HG03460 (cell line): ENCODE results near the gene RP9.
A peak's percentile ranks its signal among the peaks of the same experiment; 100 is the strongest.

Experiments used
- ATAC-seq: cut with Tn5 transposase; IDR thresholded peaks from one replicate; pipeline ENCODE4 v1.9.1; 2021; ENCODE audit not compliant: unreplicated experiment

Gene RP9

GRCh38 chr7:33066771-33067170 is 42.4 kb downstream of the RP9 start:
- ATAC-seq: no peak

DNA sequence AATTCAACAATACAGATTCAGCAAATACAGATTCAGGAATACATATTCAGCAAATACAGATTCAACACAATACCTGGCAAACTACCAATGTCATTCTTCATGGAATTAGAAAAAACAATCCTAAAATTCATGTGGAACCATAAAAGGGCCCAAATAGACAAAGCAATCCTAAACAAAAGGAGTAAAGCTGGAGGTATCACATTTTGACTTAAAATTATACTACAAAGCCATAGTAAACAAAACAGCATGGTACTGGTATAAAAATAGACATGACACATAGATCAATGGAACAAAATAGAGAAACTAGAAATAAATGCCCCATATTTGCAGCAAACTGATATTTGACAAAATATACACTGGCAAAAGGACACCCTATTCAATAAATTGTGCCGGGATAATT is 43.2 kb downstream of the RP9 start:
- no peak for ATAC-seq

GRCh38 chr7:33062782-33063443 is 46.3 kb downstream of the RP9 start:
- ATAC-seq: peak; percentile 95

- ATAC-seq: peak; percentile 33
These were observed 47.0 kb downstream of the RP9 start, which contains the start of gene NT5C3A for GRCh38 chr7:33062023-33062781. Gene NT5C3A, minus strand, starts transcription at chr7:33062776. Its CDS starts 71 bp downstream, at chr7:33062705.

DNA sequence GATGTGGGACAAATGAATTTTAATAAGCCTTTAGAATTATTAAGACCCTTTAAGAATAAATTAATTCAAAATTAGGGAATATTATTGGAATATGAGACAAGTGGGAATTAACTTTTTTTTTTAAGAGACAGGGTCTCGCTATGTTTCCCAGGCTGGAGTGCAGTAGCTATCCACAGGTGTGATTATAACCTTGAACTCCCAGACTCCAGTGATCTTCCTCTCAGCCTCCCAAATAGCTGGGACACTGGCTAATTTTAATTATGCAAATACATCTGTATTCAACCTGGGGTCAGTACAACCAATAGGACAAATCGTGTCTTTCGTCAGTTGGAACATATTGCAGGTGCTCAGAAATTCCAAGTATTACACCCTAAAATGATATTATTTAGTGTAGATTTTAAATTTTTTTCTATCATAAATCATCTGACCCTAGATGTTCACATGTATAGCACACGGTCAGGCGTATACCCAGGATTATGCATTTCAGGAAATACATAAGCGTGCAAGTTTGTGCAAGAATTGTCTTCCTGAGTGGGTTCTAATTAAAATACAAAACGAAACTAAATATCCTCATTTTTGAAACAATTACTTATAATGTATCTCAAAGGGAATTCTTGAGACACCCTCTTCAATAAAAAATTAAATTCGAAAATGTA is 47.8 kb downstream of the RP9 start:
- no peak for ATAC-seq

GRCh38 chr7:33059635-33060034 is 49.6 kb downstream of the RP9 start:
- ATAC-seq: no peak

DNA sequence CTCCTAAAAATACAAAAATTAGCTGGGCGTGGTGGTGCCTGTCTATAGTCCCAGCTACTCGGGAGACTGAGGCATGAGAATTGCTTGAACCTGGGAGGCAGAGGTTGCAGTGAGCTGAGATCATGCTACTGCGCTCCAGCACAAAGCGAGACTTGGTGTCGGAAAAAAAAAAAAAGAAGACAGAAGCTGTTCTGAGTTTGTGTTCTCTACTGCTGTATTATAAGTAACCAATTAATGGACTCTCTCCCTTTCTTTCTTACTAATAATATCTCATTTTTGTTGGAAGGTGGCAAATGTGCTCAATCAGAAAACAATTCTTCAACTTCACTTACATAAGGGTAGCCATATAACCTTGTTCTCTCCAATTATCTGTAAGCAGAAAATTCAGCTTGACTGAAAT is 54.0 kb downstream of the RP9 start:
- ATAC-seq: no peak

DNA sequence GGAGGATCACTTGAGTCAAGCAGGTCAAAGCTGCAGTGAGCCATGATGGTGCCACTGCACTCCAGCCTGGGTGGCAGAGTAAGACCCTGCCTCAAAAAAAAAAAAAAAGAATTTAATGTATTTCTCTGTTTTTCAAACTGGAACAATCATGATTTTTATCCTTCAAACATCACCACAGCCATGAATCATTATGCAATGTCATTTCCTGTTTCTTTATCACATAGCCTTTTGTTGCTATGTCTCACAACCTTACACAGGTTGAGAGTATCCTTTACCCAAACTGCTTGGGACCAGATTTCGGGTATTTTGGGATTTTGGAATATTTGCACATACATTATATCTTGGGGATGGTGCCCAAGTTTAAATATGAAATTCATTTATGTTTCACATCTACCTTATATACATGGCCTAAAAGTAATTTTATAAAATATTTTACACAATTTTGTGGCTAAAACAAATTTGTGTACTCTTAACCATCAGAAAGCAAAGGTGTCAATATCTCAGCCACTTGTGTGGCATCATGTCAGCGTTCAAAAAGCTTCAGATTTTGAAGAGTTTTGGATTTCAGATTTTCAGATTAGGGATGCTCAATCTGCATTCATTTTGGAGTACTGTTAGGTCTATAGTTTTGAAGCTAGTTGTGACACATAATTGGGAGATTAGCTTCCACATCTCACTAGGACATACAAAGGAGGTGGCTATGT is 54.8 kb downstream of the RP9 start:
- ATAC-seq: no peak

GRCh38 chr7:33053721-33054120 is 55.5 kb downstream of the RP9 start:
- ATAC-seq: no peak

GRCh38 chr7:33050535-33051318 is 58.5 kb downstream of the RP9 start:
- ATAC-seq: peak; percentile 46

- ATAC-seq: no peak
These were observed 60.5 kb downstream of the RP9 start for GRCh38 chr7:33048704-33049103.

- no peak for ATAC-seq
These were observed 60.9 kb downstream of the RP9 start for GRCh38 chr7:33048257-33048656.

- ATAC-seq: no peak
These were observed 64.2 kb downstream of the RP9 start for GRCh38 chr7:33044986-33045385.
